Right hindlimb (tissue), 1 donor: Measurements from ENCODE around the gene NDST1.
A peak's percentile ranks its signal among the peaks of the same experiment; 100 is the strongest.

ENCODE experiments used
- DNase-seq: peaks from one replicate; pipeline ENCODE4 v3.0.0-alpha.2; 2018

NDST1 gene

DNA sequence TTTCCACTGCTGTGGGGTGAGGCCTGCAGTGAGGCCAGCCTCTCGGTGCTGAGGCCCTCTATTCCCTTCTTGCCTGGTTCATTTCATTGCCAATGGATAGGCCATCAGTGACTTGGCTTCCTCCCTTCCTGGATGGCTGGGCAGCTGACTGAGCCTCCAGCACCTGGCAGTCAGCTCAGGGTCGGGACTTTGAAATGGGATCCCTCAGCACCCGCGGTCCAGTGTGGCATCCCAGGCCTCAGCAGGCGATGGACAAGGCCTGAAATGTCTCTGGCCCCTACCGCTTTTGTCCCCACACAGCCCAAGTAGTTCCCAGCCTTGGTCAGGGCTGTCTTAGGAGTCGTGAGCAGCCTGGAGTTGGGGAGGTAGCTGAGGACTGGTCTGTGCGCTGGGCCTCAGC, 17.2 kb downstream of the NDST1 start:
- DNase-seq = no peak

DNA sequence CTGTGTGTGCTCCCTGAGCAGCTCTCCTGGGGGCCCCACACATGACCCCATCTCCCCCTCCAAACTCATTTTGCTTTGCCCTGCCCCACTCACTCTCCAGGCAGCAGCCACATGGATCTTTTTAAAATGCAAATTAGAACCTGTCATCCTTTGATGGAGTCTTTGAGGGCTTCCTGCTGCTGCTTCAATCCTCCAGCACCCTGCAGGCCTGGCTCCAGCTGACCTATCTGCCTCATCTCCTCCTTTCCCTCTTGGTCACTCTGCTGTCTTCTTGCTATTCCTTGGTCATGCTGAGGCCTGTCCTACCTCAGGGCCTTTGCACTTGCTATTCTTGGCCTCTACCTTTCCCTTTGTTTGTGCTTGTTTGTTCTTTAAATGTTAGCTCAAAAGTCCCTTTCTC, 17.9 kb downstream of the NDST1 start:
- DNase-seq = no peak

DNA sequence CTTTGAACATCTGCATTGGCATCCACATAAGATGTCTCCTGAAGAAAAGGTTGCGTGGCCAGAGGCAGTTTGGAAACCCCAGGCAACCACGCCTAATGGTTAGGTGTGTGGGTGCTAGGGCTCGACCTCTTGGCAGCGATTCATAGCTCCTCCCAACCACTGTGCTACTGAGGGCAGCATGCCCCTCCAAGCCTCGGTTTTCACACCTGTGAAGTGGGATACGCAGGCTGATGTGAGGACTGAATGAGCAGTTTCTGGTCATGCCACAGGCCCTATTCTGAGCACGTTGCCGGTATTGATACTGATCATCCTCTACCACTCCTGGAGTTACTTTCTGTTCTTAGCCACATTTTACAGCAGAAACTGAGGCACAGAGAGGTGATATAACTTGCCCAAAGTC, 19.1 kb downstream of the NDST1 start:
- no peak for DNase-seq

DNA sequence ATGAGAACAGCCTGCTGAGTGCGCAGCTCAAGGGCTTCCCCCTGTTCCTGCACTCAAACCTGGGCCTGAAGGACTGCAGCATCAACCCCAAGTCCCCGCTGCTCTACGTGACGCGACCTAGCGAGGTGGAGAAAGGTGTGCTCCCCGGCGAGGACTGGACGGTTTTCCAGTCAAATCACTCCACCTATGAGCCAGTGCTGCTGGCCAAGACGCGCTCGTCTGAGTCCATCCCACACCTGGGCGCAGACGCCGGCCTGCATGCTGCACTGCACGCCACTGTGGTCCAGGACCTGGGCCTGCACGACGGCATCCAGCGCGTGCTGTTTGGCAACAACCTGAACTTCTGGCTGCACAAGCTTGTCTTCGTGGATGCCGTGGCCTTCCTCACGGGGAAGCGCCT, 19.9 kb downstream of the NDST1 start:
- DNase-seq = no peak

DNA sequence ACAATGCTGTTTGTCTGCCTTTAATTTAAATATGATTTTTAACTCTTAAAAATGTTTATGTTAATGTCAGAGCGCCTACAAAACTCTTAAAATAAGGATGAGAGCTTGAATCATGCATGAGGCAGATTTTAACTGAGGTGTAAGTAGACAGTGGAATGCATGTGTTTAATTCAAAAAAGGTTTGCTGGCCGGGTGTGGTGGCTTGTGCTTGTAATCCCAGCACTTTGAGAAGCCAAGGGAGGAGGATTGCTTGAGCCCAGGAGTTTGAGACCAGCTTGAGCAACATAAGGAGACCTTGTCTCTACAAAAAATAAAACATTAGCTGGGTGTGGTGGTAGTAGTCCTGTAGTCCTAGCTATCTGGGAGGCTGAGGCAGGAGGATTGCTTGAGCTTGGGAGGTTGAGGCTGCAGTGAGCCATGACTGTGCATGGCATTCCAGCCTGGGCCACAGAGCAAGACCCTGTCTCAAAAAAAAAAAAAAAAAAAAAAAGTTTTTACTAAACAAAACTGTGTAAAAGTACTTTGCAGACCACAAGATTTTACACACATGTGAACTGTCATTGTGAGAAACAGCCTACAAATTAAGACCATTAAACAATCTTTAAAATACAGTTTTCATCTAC, 21.1 kb downstream of the NDST1 start:
- DNase-seq = no peak

DNA sequence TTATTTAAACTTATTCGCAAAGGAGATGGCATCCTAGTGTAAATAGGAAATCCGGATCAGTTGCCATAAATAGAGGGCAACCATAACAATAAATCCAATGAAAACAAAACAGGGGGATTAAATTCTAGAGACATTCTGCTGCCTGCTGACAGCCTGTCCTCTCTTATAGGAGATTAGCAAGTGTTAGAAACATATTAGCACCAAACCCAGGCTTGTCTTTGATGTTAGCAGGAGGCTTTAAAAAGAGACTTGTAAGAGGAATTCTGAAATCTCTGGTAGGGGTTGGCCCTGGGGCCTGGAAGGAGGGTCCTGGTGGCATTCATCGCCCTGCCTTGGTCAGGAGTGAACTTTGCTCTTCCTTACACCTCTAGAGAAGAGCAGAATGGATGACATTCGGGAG, 21.6 kb downstream of the NDST1 start:
- no peak for DNase-seq

DNA sequence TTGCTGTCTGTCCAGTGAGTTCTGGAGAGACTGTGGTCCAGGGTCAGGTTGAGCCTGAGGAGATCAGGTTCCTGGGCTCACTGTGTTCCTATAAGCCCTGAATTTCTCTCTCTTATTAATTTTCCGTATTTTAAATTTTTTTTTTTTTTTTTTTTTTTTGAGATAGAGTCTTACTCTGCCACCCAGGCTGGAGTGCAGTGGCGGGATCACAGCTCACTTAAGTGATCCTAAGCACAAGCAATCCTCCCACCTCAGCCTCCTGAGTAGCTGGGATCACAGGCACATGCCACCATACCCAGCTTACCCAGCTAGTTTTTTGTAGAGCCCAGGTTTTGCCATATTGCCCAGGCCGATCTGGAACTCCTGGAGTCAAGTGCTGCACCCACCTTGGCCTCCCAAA, 22.5 kb downstream of the NDST1 start:
- no peak for DNase-seq

DNA sequence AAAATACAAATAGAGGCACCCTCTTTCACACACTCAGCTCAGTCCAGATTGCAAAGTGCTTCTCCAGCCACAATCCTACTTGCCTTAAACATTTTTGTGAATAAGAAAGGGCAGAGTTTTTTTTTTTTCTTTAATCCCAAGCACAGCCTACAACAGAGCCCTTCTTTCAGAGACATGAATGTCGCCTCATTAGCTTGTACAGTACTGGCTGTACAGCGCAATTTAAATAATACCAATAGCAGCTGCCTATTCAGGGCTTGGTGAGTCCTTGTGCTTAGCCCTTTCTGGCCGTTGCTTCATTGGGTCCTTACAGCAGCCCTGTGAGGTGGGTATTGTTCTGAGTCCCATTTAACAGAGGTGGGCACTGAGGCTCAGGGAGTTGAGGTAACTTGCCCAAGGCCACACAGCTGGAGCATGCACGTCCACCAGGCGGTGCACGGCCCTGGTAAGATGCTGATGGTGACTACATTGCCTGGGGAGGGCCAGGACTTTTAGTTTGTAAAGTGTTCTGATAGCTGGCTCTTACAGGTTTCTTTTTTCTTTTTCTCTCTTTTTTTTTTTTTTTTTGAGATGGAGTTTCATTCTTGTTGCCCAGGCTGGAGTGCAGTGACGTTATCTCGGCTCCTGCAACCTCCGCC, 23.1 kb downstream of the NDST1 start:
- DNase-seq = no peak

DNA sequence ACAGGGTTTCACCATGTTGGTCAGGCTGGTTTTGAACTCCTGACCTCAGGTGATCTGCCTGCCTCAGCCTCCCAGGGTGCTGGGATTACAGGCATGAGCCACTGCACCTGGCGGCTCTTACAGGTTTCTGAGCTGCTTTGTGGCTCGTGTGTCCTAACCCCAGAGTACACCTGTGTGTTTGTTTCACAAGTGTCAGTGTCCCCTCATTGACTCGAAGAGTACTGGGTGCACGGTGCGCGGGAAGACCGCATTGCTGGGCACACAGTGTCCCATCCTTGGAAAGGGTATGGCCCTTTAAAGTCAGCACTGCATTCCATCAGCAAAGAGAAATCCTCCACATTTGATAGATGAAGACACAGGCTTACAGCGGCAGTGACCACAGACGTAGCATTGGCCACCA, 23.8 kb downstream of the NDST1 start:
- DNase-seq = no peak

DNA sequence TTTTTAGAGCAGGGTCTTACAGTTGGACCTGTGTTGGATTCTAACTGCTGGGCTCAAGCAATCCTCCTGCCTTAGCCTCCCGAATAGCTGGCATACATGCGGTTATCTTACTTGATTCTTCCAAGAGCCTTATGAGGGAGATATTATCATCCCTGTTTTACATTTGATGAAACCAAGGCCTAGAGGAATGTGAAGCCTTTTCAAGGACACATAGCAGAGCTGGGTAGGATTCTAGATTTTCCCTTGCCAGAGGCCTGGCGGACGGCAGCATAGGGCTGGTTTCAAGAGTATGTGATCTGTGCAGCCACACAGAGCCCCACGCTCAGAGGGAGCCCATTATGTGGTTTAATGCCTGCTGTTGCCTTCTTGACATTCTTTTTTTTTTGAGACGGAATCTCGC, 24.2 kb downstream of the NDST1 start:
- DNase-seq = no peak

DNA sequence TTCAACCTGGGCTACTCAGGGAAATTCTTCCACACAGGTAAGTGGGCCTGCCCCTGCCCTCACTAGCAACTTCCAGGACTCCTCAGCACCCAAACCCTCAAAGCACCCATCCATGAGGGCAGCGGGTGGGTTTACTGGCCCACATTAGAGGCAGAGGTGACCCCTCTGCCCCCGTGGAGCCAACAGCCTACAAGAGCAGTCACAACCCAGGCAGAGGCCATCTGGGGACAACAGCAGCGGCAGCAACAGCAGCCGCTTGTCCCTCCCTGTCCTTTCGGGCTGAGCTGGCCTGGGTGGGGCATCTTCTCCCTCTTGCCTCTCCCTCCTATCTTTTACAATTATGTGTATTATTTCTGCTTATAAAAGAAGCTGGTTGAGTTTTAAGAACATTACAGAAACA, 25.1 kb downstream of the NDST1 start:
- DNase-seq = no peak

DNA sequence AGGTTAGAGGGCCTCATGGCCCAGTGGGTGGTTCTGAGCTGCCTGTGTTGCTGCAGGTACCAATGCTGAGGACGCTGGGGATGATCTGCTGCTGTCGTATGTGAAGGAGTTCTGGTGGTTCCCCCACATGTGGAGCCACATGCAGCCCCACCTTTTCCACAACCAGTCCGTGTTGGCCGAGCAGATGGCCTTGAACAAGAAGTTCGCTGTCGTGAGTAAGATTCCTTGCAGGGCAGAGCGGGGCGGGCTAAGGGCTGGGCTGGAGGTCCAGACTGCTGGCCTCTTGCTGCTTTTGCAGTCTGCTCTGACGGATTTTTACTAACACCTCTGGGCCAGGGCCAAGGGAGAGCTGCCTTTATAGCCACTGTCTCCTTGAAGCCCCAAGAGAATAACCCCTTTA, 26.9 kb downstream of the NDST1 start:
- DNase-seq = no peak

DNA sequence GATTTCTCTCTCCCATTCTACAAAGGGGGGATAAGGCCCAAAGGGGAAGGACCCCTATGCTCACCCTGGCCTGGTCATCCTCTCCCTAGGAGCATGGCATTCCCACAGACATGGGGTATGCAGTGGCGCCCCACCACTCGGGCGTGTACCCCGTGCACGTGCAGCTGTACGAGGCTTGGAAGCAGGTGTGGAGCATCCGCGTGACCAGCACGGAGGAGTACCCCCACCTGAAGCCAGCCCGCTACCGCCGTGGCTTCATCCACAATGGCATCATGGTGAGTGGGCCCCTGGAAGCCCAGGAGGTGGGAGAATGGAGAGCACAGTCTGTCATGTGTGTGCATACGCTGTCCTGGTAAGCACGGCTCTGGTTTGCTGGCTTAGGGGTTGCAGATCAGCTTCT, 27.7 kb downstream of the NDST1 start:
- DNase-seq = no peak

DNA sequence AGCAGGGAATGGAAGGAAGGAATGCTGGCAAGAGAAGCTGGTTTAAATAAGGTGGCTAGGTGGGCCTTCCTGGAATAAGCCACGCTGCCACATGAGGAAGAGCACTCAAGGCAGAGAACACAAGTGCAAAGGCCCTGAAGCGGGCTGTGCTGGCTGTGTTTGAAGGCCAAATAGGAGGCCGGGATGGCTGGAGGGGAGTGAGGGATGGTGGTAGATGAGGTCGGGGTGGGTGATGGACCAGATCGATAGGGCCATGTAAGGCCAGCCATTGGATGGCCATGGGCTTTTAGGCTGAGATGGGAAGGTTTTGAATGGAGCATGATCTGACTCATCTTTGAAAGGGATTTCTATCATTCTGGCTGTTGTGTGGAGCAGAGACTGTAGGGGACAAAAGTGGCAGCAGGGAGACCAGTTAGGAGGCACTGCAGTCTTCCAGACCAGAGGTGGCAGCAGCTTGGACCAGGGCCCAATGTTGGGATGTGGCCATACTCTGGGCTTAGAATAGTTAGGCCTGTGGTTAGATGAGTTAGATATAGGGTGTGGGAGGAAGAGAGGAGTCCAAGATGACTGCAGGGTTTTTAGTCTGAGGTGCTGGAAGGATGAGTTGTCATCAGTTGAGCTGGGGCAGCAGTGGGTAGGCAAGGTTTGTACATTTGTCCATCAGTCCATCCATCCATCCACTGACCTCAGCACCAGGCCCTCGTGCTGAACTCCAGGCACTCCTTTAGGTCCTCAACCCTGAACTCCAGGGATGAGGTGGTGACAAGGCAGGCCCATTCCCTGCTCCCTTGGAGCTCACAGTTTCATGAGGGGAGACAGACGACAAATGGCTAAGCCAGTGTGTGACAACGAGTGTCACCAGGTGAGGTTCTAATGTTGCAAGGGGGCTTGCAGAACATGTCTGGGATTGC, 30.3 kb downstream of the NDST1 start:
- no peak for DNase-seq

DNA sequence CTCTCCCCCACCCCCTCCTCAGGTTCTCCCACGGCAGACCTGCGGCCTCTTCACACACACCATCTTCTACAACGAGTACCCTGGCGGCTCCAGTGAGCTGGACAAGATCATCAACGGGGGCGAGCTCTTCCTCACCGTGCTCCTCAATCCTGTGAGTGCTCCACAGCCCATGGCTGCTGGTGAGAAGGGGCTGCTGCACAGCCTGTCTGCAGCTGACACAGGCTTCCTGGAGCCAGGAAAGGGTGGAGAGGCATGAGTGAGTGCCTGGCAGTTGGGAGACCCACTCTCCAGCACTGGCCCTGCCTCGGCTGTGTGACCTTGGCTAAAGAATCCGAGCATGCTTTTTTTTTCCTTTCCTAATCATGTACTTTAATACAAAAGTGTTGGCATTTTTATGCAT, 31.3 kb downstream of the NDST1 start:
- DNase-seq = no peak

DNA sequence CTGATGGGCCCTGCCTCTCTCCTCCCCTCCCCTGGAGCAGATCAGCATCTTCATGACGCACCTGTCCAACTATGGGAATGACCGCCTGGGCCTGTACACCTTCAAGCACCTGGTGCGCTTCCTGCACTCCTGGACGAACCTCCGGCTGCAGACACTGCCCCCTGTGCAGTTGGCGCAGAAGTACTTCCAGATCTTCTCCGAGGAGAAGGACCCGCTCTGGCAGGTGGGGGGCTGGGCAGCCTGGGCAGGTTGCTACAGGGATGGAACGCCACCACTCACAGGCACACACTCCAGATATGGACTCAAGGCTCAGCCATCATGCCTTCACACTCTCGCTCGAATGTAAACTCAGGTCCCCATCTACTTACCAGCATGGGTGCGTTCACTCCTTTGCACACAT, 32.1 kb downstream of the NDST1 start:
- no peak for DNase-seq

DNA sequence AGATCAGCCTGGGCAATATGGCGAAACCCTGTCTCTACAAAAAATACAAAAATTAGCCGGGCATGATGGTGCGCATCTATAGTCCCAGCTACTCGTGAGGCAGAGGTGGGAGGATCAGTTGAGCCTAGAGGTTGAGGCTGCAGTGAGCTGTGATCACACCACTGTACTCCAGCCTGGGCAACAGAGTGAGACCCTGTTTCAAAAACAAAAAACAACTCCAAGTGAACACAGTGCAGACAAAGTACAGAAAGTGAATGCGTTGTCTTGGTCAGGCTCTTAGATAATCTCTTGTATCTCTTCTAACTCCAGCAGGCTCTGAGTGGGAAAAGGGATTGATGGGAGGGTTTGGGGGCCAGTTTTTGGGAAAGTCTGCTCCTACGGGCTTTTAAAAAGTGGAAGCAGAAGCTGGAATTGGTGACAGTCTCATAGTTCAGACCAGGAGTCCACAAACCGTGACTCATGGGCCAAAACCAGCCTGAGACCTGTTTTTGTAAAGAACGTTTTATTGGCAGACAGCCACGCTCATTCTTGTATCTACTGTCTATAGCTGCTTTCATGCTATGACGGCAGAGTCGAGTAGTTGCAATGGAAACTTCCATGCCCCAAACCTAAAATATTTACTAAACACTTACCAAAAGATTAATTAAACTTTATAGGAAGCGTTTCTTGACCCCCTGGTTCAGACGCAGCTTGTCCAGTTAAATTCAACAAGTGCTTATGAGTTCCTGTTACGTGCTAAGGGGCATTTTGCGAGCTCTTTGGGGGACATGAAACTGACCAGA, 32.9 kb downstream of the NDST1 start:
- DNase-seq = no peak

DNA sequence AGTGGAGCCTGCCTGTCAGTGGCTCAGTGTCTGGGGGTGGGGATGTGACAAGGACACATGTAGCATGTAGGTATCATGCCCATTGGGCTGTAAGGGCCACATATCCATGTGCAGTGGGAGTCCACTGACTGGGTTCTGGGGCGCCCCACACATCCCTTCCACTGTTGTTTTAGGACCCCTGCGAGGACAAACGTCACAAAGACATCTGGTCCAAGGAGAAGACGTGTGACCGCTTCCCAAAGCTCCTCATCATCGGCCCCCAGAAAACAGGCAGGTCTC, 33.4 kb downstream of the NDST1 start:
- no peak for DNase-seq

DNA sequence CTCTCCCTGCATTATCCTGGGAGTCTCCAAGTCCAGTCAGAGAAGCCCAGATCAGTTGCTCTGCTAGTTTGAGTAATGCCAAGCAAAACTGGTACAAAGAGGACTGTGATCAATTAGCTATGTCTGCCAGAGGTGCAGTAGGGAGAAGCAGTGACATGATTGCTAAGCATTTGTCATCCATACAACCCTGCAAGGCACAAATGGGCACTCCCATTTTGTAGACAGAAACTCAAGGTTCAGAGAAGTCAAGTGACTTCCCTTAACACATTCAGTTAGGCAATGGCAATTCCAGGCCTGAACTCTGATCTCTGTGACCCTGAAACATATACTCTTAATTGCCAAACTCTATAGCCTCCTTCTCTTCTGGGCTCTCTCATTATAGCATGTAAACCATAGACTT, 34.0 kb downstream of the NDST1 start:
- DNase-seq = no peak

DNA sequence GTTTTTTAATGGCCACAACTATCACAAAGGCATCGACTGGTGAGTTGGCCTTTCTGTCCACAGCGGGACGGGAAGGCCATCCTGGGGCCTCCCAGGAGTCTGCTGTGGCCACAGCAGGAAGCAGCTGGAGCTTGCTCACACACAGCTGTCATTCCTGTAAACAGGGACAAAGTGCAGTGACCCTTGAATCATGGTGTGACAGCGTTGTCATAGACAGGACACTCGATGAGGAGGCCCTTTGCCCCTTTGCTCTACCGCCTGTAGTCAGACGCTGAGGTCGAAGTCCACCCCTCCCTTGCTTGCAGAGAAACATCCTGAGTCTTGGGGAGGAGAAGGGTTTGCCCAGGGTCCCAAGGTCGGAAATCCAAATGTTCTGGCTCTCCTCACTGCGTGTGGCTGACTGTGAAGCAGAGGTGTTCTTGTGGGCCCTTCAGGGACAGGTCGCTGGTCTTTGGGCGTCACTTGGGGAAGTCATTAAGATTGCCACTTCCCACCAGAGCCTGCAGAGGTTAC, 35.1 kb downstream of the NDST1 start:
- DNase-seq = no peak

DNA sequence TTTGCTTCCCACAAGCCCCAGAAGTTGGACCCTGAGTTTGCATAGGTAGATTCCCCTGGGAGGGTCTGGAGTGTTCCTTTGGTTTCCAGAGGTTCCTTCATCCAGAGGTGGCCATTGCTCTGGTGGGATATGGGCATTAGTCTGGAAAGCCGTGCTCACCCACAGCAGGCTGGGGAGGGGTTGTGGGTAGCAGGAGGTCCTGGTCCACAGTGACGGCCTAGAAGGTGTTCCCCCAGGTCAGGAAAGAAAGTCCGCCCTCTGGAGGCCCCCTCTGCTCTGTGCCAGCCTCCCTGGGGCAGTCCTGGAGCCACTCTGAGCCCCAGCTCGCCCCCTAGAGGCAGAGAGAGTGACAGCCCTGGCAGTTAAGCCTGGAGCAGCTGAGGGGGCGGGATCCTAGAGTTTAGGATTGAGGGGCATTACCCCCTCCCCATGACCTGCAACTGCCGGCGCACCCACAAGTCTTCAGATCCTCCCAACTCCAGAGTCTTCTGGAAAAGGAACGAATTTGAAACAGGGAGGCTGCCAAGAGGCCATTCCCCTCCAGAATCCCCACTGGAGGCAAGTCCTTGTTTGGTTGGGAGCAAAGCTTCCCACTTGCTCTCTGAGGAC, 36.8 kb downstream of the NDST1 start:
- DNase-seq = peak; percentile 58

DNA sequence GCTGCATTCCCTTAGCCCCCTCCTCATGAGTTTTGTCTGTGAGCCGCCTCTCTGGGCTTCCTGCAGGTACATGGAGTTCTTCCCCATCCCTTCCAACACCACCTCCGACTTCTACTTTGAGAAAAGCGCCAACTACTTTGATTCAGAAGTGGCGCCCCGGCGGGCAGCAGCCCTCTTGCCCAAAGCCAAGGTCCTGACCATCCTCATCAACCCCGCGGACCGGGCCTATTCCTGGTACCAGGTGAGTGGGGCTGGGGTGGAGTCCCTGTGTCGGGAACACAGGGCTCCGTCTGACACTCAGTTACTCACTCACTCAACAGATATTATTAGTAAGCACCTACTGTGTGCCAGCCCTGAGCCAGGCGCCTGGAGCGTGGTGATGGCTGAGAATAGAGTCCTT, 37.3 kb downstream of the NDST1 start:
- DNase-seq = no peak

DNA sequence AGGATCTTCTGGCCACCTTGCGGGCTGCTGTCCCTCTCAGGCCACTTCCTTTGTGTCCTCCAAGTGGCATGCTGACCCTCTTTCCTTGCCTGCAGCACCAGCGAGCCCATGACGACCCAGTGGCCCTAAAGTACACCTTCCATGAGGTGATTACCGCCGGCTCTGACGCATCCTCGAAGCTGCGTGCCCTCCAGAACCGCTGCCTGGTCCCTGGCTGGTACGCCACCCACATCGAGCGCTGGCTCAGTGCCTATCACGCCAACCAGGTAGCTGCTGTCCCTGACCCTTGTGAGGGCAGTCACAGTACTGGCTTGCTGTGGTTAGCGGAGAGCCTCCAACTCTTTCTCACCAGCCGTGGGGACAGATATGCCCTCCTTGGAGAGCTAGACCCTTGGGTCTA, 40.2 kb downstream of the NDST1 start:
- no peak for DNase-seq
